Stimulated activated CD8-positive, alpha-beta memory T cell treated with anti-CD3 and anti-CD28 coated beads, Interleukin-7, amount 100 ng/mL, for 1 hour (primary cell): ENCODE measurements around the gene ADORA1.

ENCODE experiments used
- DNase-seq, 2 donors: peaks; one replicate each; pipeline ENCODE4 v3.0.0-alpha.2; 2020; ENCODE audit warnings: low read depth in 2 of 2

Gene ADORA1

GRCh38 chr1:203158423-203158822 is 30.9 kb downstream of the ADORA1 start:
- DNase-seq: no peak

GRCh38 chr1:203158960-203159665 is 31.6 kb downstream of the ADORA1 start:
- no peak for DNase-seq

- no peak for DNase-seq
Measured at GRCh38 chr1:203159844-203160243, 32.3 kb downstream of the ADORA1 start.

GRCh38 chr1:203161175-203161574 is 33.6 kb downstream of the ADORA1 start:
- no peak for DNase-seq

- DNase-seq: no peak
Measured at GRCh38 chr1:203161703-203162102, 34.2 kb downstream of the ADORA1 start.

GRCh38 chr1:203162403-203162802 is 34.9 kb downstream of the ADORA1 start:
- no peak for DNase-seq

- DNase-seq: no peak
Measured at GRCh38 chr1:203163891-203164635, 36.5 kb downstream of the ADORA1 start.

- DNase-seq: no peak
Measured at GRCh38 chr1:203165101-203165799, 37.7 kb downstream of the ADORA1 start.

- DNase-seq: no peak
Measured at GRCh38 chr1:203165800-203166161, 38.3 kb downstream of the ADORA1 start.

- no peak for DNase-seq
Measured at GRCh38 chr1:203166192-203166940, 38.8 kb downstream of the ADORA1 start.

- no peak for DNase-seq
Measured at GRCh38 chr1:203167026-203167912, 39.7 kb downstream of the ADORA1 start.

- DNase-seq: no peak
Measured at GRCh38 chr1:203167913-203168200, 40.3 kb downstream of the ADORA1 start.

GRCh38 chr1:203168256-203168786 is 40.8 kb downstream of the ADORA1 start:
- DNase-seq: no peak

- DNase-seq: no peak
Measured at GRCh38 chr1:203168991-203169390, 41.5 kb downstream of the ADORA1 start.

GRCh38 chr1:203169770-203170520 is 42.4 kb downstream of the ADORA1 start:
- DNase-seq: no peak

GRCh38 chr1:203170625-203171330 is 43.3 kb downstream of the ADORA1 start:
- DNase-seq: no peak

GRCh38 chr1:203171341-203172183 is 44.0 kb downstream of the ADORA1 start:
- DNase-seq: no peak

- DNase-seq: peak; percentile 4 to 10
Measured at GRCh38 chr1:203172184-203173010, 44.9 kb downstream of the ADORA1 start.
